Dedifferentiated amniotic fluid mesenchymal stem cell (primary cell): Measurements from ENCODE around the gene OR6J1.
"Not testable (repeated sequence)": the region's sequence is repeated elsewhere in the genome, so short reads cannot be mapped to it uniquely, and the experiment has no call there.

Source experiments
- DNase-seq: peaks from one replicate; pipeline ENCODE4 v3.0.0-alpha.2; 2016; ENCODE audit errors: extremely low spot score

The OR6J1 gene

GRCh38 chr14:22644305-22644635, at the start of gene OR6J1:
TSS of gene OR6J1 (minus strand) at chr14:22644352. CDS start at chr14:22634811, 9,541 bp downstream.
- DNase-seq, result no peak

- no peak for DNase-seq
Measured at GRCh38 chr14:22692194-22692593, 48.0 kb upstream of the OR6J1 start.

GRCh38 chr14:22691171-22691570, 47.0 kb upstream of the OR6J1 start:
- DNase-seq, result peak; percentile 28

GRCh38 chr14:22689199-22689598, 45.0 kb upstream of the OR6J1 start:
- peak; percentile 20 for DNase-seq

- DNase-seq, result not testable (repeated sequence)
Measured at GRCh38 chr14:22687969-22688368, 43.8 kb upstream of the OR6J1 start.

GRCh38 chr14:22686176-22686611, 42.0 kb upstream of the OR6J1 start:
- DNase-seq, result not testable (repeated sequence)

- no peak for DNase-seq
Measured at GRCh38 chr14:22685467-22685866, 41.3 kb upstream of the OR6J1 start.

- DNase-seq, result not testable (repeated sequence)
Measured at GRCh38 chr14:22683428-22683827, 39.3 kb upstream of the OR6J1 start.

- DNase-seq, result no peak
Measured at GRCh38 chr14:22678221-22678620, 34.1 kb upstream of the OR6J1 start.

- DNase-seq, result not testable (repeated sequence)
Measured at GRCh38 chr14:22677551-22677950, 33.4 kb upstream of the OR6J1 start.

GRCh38 chr14:22671622-22672021, 27.5 kb upstream of the OR6J1 start:
- no peak for DNase-seq

- no peak for DNase-seq
Measured at GRCh38 chr14:22668863-22669262, 24.7 kb upstream of the OR6J1 start.

- peak; percentile 55 for DNase-seq
Measured at GRCh38 chr14:22668417-22668816, 24.3 kb upstream of the OR6J1 start.

- DNase-seq, result no peak
Measured at GRCh38 chr14:22667881-22668280, 23.7 kb upstream of the OR6J1 start.

- DNase-seq, result no peak
Measured at GRCh38 chr14:22666203-22666893, 22.2 kb upstream of the OR6J1 start.

- DNase-seq, result no peak
Measured at GRCh38 chr14:22664261-22664660, 20.1 kb upstream of the OR6J1 start.

- no peak for DNase-seq
Measured at GRCh38 chr14:22660654-22661053, 16.5 kb upstream of the OR6J1 start.

GRCh38 chr14:22658946-22659345, 14.8 kb upstream of the OR6J1 start:
- no peak for DNase-seq

- peak; percentile 34 for DNase-seq
Measured at GRCh38 chr14:22657861-22658260, 13.7 kb upstream of the OR6J1 start.

GRCh38 chr14:22656945-22657731, 13.0 kb upstream of the OR6J1 start:
- DNase-seq, result no peak

- DNase-seq, result no peak
Measured at GRCh38 chr14:22656226-22656625, 12.1 kb upstream of the OR6J1 start.

- peak; percentile 84 for DNase-seq
Measured at GRCh38 chr14:22653012-22653621, 9.0 kb upstream of the OR6J1 start.

- DNase-seq, result no peak
Measured at GRCh38 chr14:22651586-22651985, 7.4 kb upstream of the OR6J1 start.
